GM19240 (cell line): ENCODE measurements around the gene ZIC4.

ENCODE experiments used
- DNase-seq: peaks from one replicate; pipeline ENCODE4 v3.0.0; 2011; ENCODE audit warnings: low spot score; ENCODE audit not compliant: insufficient read length

The ZIC4 gene

DNA sequence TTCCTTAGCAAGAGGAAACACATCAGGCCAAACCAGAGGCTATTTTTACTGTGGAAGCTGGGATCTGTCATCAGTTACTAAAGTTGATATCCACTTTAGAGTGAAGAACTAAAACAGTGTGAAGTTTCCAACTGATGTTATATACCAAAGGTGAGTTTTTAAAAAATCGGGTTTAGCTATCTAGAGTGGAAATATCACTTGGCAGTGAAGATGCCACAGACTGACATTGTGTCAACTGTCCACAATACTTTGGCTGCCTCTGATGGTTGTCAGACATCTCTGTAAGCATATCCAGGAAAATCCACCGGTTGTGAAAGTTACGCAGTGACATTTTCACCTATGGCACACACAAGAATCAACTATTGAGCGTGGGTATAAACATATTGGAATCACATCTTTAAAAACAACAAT lies 12.0 kb upstream of the ZIC4 start:
- no peak for DNase-seq

DNA sequence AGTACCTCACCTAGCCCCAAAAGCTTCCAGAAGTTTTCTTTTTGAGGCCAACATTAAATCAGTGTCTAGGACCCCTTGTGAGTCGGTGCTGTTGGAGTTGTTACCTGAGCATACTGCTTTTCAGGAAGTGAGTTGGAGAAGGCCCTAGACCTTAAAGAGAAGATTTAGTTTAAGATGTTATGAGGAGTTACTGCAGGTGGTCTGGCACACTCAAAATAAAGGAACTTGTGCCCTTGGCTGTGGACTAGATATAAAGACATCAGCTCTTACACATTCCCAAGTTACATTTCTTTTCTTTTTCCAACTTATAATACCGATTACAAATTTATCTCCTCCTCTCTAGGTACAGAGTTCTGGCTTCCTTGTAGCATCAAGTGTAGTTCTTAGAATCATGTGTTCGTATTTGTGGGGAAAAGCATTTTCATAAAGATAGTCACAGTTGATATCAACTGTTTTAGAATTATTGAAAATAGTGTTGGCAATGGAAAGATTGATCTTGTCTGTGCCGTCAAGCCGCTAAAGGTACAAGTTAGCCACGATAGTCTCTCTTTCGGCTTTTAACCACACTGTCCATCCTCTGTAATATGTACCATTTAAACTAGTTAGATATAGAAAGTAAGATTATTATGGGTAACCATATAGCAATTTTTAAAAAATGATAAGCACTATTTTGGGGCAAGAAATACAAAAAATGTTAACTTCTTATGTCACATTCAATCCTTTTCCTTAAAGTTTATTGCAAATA lies 11.4 kb upstream of the ZIC4 start:
- no peak for DNase-seq

DNA sequence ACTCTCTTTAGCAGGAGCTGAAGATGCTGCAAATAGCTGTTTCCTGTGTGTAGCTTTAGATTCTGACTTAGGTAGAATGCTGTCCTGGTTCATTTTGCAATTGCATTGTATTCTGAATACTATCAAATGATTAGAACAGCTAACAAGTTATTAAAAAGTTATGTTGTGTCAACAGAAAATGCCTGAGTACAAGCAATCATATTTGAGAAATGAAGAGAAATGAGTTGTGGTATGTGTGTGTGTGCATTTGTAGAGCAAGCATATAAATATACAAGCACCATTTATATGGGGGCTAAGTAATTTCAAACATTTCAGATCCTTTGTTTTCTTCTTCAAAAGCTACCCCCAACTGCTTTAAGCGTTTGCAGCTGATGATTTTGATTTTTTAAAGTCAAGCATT lies 10.6 kb upstream of the ZIC4 start:
- no peak for DNase-seq

DNA sequence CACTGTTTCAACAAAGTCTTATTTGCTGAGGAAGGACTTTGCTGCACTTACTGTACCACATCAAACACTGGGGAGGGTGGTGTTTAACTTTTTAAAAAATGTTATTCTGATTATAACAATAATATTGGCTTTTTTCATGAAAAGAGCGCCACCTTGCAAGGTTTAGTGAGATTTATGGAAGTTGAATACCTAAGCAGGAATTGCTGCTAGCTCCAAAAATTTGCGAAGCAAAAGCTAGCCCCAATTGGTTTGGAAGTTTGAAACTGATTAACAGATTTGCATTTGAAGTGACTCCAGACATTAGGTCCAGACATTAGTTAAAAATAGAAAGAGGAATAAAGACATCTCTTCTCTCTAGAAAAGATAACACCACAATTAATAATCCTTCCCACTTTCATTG lies 9.5 kb upstream of the ZIC4 start:
- no peak for DNase-seq

DNA sequence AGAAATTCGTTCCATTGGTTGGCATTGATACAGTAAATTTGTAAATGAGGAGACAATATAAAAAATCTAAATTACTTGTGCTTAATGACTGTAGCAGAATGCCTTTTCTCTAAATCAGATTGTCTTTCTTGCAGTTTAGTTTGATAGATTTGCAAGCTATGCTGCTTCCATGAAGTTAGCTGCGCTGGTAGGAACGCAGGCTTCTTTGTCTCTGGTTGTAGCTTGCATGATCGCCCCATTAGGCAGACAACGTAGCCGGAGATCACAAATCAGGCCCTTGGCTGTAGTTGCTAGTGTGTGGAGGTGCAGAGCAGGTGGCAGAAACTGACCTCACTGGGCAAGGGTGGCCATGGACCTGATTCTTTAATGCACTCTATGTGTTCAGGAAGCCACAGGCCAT lies 8.9 kb upstream of the ZIC4 start:
- no peak for DNase-seq

DNA sequence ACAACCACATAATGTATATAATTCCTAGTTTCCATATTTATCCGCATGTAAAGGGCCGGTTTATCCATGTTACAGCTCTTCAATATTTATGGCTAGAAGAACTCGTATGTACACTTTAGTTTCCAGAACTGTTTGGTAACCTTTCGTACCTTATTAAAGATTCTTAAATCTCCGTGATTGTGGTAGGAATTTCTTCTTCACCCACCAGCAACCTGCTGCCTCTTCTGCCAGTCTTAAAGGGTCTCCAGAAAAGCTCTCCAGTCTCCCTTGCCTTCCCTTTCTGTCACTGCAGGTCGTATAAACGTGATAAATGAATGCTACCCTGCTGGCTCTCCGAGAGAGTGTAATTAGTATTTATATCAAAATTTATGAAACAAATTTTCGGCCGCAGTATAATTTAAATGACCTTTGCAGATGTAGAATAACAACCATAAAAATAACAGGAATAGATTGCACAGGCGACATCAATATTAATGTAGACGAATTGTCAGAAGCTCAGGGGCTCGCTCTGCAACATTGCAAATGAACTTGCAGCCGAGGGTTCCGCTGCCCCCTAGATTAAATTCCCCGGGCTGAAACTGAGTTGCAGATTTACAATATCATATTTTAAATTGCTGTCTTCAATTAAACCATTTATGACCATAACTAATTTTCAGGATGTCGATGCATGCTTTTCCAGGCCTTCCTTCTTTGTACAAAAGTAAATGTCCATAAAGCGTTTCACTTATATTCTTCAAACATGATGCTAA lies 8.2 kb upstream of the ZIC4 start:
- DNase-seq = no peak

DNA sequence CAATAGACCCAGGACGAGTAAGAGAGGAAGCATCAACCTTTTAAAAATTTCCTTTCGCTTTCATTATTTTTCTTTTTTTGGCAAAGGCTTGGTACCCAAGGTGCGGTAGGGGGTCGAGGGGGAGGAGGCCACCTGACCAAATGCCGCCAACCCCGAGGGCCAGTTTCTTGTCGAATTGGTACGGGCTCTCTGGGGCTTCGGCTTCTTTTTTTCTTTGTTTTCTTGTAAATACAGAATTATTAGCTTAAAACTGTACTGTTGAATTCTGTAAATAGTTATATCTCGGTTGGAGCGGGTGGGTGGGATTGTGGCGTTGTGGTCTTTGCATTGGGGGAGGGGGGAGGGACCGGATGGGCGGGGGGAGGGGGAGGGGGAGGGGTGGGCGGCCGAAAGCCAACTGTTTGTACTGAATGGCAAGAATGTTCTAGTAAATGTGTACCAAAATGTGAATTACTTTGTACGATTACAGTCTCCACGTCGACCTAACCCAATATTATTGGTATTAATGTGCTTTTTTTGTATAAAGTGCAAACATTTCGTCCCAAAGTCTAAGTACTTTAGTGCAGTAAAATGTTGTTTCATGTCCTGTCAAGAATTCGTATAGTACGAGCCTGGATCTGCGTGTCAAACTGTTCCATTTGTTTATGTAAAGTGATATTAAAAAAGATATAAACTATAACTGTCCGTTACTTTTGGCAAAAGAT lies 7.5 kb upstream of the ZIC4 start:
- no peak for DNase-seq

DNA sequence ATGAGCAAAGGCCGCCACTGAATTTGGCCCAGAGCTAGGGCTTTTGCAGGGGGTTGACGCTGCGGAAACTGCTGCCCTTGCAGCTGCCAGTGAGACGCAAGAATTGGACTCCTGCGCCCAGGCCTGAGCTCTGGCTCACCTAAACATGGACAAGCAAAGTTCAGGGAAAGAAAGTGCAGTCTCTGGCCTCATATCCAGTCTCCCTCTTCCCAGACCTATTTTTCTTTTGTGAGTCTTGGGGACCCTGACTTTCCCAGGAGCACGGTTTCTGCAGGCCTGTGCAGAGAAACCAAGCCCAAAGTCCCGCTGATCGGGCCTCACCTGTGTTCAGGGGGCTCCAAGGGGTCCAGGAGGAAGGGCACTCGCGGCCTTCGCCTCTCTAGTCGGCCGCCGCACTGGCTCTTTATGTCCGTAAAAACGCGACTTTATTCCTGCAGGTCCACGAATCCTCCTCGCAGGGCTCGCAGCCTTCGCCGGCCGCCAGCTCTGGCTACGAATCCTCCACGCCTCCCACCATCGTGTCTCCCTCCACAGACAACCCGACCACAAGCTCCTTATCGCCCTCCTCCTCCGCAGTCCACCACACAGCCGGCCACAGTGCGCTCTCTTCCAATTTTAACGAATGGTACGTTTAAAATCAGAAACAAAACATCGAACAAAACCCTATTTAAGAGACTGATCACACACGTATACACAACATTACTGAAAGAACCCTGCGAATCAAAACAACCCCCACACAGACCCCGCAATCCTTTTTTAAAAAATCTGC lies 6.8 kb upstream of the ZIC4 start:
- no peak for DNase-seq

DNA sequence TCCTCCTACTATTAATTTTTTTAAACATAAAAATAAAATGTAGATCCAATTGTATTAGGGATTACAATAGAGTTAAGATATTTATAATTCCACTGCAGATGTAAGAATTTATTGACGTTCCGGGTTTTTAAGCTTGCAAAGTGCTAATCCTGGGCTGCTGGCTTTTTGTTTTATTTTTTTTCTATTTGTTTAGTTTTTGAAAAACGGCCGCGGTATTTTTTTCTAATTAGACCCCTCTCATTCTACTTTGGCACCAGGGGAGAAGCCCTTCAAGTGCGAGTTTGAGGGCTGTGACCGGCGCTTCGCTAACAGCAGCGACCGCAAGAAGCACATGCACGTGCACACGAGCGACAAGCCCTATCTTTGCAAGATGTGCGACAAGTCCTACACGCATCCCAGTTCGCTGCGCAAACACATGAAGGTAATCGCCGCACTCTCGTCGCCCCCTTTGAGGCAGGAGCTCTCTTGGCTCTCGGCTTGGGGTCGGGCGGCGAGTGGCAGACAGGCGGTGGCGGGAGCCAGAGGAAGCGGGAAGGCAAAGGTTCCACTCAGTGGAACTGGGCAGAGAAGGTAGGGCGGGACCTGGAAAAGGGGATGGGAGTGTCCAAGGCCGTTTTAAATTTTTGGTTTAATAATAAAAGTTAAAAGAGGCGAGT lies 6.0 kb upstream of the ZIC4 start:
- DNase-seq = no peak

DNA sequence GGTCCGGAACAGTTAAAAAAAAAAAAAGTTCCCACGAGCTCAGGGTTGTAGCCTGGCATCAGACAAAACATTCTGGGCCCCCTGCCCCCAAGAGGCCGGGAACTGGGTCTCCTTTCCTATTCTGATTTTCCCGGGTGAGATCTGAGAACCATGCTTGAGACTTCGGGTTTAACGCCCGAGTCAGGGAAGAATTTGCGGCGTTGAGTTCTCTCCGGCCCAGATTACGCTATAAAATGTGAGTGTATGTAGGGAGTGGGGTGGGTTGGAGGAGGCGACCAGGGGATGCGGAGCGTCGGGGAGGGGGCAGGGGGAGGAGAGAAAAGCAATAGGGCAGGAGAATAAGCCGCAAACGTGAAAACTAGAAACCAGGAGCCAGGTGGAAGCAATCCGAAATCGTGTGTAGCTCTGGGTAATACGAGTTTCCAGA lies 5.5 kb upstream of the ZIC4 start:
- no peak for DNase-seq

DNA sequence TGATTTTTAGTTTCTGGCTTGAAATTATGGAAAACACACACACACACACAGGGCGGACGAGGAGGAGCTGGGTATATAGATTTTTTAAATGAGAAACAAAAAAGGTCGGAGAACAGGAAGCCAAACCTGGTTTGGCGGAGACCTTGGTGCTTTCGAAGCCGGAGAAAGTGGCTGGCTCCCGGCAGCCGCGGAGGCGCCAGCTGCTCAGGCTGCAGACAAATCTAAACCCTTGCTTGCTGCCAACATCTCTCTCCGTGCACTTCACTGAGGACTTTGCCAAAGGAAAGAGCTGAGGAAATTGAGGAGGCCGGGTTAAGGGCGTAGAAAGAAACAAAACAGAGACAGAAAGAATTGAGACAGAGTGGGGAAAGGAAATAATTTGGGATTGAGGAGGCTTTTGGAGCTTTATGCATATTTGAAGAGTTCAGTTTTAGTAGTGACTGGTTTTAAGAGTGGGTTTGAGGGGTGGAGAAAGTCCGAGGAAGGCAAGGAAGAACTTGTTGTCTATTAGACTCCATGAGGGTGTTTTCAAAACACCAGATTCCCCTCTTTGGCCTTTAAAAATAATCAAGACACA lies 5.0 kb upstream of the ZIC4 start:
- no peak for DNase-seq

DNA sequence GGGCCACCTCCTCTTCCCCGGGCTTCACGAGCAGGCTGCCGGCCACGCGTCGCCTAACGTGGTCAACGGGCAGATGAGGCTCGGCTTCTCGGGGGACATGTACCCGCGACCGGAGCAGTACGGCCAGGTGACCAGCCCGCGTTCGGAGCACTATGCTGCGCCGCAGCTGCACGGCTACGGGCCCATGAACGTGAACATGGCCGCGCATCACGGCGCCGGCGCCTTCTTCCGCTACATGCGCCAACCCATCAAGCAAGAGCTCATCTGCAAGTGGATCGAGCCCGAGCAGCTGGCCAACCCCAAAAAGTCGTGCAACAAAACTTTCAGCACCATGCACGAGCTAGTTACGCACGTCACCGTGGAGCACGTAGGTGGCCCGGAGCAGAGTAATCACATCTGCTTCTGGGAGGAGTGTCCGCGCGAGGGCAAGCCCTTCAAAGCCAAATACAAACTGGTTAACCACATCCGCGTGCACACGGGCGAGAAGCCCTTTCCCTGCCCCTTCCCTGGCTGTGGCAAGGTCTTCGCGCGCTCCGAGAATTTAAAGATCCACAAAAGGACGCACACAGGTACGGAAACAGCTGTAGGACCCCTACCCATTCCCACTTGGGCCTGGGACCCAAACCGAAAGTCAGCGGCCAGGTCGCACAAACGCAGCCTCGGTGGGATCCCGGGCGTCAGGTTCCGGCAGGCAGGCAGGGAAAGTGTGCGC lies 4.3 kb upstream of the ZIC4 start:
- DNase-seq = no peak

DNA sequence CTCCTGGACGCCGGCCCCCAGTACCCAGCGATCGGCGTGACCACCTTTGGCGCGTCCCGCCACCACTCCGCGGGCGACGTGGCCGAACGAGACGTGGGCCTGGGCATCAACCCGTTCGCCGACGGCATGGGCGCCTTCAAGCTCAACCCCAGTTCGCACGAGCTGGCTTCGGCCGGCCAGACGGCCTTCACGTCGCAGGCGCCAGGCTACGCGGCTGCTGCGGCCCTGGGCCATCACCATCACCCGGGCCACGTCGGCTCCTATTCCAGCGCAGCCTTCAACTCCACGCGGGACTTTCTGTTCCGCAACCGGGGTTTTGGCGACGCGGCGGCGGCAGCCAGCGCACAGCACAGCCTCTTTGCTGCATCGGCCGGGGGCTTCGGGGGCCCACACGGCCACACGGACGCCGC lies 3.8 kb upstream of the ZIC4 start:
- no peak for DNase-seq

DNA sequence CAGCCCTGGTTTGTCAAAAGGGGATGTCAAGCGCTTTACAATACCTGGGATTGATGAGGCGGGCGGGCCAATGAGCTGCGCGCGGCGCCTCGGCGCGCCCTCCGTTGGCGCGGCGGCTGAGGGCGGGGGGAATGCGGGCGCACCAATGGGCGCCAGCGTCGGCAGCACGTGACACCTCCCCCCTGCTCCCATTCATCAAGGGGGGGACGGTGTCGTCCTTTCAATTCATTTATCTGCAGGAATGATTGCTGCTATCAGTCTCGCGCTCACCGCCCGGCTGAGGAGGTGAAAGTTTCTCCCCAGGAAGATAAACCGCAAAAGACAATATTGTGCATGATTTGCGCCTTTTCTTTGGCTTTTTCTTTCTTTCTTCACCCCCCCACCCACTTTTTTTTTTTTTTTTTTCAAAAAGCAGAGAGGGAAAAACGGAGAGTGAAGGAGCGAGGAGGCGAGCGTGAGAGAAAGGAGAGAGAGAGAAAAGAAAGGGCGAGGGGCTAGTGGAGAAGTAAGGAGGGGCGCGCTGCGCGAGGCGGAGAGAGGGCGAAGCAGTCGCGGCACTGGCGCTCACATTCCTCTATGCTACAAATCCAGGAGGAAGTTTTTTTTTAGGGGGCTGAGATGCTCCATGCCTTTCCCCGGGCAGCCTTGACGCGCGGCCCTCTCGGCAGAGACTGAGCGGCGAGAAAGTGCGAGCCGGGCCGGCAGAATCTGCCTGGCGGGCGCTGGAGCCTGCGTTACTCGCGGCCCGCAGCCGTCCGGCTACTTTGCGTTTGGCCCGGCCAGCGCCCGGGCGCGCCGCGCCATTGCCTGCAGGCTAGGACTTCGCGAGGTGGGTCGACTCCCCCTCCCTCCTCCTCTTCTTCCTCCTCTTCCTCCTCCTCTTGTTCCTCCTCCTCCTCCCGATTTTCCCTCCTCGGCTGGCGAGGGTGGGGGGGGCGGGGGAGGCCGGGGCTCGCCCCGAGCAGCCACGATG lies 3.1 kb upstream of the ZIC4 start, which contains the start of gene ZIC1:
TSS of gene ZIC1 (plus strand) at position 223 of the 973 bp plus-strand sequence. CDS start at position 971, 748 bp downstream.
- no peak for DNase-seq

DNA sequence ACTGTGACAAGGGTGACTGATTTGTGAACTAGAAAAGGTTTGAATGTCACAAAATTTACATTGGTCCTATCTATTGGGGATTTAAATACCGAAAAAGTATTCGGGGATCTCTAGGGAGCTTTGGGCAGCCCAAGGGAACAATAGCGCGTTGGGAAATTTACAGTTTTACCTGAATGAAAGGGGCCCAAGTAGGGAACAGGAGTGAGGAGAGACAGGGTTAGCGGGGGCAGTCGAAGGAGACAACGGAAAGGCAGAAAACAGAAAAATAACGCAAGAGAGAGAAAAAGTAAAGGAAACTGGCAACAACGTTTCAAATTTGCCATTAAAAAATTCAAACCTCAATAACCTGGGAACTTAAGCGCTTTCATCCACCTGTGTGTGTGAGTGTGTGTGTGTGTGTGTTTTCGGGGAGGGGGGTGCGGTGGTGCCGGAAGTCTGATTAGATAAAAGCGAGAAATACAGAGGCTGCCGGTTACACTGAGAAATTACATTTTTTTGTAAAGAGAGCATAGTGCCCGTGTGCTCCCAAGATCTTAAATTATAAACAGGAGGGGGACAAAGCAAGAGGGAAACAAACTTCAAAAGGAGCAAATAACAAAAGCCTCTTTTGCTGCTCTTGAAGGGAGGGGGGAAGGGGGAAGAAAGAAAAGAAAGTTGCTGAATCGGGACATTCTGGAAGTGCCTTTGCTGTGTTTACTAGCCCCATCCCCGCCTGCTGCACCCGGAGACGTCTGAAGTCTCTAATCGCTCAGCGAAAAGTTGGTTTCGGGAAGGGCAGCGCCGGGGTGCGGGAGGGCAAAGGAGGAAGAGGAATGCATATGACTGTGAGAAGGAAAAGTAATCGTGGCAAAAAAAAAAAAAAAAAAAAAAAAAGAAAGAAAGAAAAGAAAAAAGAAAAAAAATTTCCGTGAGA lies 2.1 kb upstream of the ZIC4 start:
- no peak for DNase-seq

DNA sequence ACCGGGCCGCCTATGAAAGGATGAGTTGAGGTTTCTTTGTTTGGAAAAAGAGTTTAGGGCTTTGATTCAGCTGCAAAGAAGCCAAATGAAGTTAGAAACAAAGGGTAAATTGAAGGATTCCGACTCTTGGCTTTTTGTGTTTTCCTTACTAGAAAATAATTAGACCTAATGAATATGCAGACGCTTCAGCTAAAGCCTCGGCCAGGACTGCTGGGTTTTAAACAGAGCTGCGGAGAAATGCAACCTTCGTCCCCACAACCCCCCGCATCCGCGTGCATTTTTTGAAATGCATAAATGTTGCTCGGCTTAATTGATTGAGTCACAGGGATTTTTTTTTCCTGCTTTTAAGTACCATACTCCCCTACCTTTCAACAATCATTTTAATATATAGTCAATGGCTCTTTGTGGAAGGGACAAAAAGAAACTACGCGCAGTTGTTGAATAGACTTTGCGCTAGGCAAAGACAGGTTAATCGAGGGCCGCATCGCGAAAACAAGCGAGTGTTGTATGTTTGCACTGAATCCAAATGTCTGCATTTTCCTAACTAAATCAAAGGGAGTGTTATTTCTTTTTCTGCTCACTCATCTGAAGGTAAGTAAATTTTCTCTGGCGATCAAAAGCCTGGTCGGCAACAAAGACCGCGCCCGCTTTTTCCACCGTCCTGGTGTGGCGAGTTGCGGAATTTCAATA lies 1.3 kb upstream of the ZIC4 start:
- no peak for DNase-seq

DNA sequence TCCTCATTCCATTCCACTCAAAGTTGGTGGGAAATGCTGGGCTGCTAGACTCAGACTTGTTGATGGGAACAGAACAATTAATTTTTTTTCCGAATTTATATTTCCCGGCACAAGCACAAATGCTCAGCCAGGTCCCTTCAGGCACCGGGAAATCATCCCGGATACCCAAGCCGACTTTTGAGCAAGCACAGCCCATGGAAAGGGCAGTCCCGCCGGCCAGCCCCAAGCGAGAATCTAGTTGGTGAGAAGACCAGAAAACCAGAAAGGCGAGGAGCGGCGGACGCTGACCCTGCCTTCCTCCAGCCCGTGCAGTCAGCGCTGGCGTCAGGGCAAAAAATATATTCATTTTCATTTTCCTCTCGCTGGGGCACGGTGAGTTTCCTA lies 763 bp upstream of the ZIC4 start:
- no peak for DNase-seq
